T-helper 2 cell (primary cell): Measurements from ENCODE around the gene PHEX.
A peak's percentile ranks its signal among the peaks of the same experiment; 100 is the strongest.

Source experiments
- DNase-seq, 5 experiments: peaks; one replicate each; pipeline versions ENCODE4 v3.0.0 to v3.0.0-alpha.2; 2012 to 2022

Gene PHEX

DNA sequence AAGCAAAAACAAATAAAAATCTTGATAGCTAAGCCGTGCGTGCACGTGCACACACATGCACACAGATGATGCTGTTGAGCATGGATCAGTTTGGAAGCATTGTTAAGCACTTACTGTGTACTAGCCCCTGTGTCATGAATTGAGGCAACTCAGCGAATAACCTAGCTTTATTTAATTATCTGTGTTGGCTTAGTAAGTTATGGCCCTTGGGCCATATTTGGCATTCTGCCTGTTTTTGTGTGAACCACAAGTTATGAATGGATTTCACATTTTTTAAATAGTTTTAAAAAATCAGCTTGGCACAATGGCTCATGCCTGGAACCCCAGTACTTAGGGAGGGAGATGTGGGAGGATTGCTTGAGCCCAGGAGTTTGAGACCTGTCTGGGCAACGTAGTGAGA, 126.9 kb downstream of the PHEX start:
- no peak for DNase-seq

DNA sequence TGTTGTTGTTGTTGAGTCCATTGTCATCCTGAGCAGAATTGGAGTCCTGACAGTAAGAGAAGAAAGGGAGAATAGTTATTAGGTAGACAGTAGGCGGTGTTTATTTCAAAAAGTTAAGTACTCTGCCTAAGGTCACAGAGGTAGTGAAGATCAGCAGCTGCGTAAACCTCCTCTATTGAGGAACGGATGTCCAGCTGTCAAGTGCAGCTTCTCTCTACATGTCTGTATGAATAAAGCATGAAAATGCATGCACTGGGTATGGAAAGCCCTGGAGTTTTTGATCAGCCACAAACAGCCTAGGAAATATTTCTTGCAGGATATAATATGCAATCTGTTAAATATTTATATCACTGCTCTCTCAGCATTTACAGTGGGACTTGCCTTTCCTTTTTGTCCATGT, 131.2 kb downstream of the PHEX start:
- no peak for DNase-seq

DNA sequence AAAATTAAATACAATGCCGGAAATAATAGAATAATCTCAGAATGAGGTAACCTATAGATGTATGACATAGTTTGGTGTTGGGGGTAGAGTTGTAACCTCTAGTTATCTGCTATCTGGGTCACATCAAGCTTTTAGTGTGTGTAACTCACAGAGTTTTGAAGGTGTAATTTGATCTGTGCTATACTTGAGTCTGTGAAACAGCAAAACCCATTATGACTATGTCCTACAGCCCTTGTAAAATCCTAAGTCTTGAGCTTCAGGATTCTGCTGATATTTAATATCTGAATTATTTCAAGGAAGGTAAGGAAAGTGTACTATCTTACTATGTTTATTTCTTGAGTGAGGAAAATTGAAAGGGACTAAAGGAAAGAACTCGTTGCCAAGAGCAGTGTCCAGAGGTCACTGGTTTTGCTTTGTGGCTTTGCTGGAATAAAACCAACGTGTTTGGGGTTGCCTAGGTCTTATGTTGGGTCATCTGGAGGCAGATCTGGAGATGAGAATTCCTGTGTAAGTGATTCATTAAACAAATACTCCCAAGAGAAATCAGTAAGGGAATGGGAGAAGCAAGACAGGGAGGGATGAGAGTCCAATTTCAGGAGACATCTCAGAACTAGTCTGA, 132.8 kb downstream of the PHEX start:
- DNase-seq = no peak

DNA sequence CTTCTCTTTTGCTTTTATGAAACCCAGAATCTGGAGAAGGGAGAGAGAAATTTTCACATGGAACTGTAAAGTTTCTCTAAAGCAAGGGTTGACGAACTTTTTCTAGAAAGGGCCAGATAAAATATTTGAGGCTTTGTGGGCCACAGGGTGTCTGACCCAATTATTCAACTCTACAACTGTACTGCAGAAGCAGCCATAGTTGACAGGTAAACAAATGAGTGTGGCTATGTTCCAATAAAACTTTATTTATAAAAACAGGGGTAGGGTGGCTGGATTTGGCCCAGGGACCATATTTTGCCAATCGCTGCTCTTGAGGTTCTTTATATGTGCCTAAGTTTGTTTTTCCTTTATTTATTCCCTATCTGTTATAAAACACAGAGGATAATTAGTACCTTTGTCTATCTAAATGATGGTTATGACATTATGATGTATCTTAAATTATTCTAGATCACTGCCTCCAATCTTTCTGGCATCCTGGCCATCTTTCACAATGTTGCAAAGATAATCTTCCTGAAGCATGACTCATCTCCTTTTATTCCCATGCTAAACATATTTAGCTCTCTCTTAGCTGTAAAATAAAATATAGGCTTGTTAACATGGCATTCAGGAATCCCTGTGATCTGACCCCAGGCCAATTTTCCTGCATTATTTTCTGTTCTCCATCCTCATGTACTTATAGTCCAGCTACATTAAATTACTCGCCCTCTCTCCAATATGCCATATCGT, 133.8 kb downstream of the PHEX start:
- no peak for DNase-seq

DNA sequence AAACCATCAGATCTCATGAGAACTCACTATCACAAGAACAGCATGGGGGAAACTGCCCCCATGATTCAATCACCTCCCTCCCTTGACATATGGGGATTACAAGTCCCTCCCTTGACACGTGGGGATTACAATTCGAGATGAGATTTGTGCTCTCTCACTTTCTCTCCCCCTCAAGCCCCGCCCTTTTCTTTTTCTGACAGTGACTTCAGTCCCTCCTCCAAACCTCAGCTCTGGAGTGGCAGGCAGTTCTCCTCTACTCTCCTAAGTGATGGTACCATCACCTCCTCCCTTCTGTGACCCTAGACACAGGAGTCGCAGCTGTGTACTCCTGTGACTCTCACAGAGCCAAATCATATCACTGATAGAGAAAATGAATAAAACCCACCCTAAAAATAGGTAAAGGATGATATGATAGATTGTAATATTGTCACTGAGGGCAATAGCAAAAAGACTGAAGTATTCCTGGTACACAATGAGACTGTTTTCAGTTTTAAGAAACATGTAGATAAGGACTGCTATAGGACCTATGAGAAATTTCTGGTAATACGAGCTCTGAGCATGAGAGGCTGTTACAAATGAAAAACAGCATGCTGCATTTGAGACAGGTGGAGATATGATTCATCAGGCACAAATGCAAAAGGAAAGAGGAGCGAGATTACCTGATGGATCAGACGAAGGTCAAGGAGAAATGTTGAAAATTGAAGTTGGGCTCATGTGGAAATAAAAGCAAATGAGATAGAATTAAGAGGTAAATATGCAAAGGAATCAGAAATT, 139.3 kb downstream of the PHEX start:
- DNase-seq = peak in 1 of 5 experiments; percentile 13

DNA sequence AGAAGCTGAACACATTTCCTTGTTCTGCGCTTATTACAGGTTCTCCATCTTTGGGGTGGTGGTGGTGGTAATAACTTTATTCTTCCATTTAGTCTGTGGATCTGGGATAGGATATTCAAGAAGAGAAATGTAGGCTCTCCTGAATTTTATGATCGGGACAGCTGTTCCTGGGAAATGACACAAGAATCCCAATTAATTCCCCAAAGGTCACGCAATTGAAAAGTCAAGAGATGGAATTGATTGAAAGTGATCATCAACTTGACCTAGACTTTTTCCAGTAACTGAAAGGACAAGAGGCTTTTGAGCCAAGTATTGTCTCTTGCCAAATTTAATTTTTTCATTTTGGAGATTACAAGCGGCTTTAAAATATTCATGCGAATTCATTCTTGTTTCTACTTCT, 141.8 kb downstream of the PHEX start:
- no peak for DNase-seq

DNA sequence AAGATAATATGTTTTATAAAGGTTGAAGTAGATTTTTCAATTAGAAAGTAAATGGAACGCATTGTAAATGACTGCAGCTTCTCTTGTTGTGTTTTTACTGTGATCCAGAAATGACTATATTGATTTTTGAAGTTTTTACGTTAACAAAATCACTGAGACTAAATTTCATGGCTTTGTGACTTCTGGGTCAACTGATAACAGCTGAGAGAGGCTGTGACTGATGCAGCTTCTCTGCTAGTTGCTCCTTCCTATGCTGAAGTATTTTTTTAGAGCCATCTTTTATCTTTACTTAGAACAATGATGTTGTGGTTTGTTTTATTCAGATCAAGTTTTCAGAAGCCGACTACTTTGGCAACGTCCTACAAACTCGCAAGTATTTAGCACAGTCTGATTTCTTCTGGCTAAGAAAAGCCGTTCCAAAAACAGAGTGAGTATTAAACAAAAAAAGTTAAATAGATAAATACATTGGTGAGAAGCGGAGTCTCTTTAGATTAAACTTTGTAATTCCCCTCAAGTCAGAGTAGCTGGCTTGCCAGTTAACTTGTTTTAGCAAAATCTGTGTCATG, 145.9 kb downstream of the PHEX start:
- peak in 1 of 5 experiments; percentile 63 for DNase-seq

DNA sequence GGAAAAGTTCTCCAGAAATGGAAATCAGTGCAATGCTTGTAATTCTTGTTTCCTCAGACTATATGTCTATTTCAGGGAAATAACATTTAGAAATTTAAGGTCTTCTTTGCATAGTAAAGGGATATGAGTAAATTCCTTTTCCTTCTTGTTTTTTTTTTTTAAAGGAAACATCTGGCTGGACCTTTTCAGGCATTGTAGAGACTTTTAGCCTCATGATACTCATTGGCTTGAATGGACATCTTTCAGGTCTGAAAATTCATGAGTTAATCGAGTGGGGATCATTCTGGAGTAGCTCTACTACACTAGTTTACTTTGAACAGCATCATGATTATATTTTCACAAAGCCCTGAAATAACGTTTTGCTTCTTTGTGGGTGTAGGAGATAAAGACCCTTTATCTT, 152.0 kb downstream of the PHEX start:
- DNase-seq = no peak

DNA sequence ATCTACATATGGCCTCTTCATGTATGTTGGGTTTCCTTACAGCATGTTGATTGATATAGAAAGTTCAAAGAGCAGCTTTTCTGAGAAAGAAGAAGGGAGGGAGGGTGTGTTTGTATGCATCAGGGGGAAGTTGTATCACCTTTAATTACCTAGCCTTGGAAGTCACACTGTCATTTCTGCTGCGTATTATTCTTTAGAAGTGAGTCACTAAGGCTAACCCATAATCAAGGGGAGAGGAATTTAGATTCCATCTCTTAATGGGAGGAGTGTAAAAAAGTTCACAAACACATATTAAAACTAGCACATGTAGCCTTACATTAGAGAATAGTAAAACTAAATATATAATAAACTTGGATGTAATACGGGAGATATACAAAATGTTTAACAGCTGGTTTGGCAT, 154.0 kb downstream of the PHEX start:
- peak in 1 of 5 experiments; percentile 16 for DNase-seq

DNA sequence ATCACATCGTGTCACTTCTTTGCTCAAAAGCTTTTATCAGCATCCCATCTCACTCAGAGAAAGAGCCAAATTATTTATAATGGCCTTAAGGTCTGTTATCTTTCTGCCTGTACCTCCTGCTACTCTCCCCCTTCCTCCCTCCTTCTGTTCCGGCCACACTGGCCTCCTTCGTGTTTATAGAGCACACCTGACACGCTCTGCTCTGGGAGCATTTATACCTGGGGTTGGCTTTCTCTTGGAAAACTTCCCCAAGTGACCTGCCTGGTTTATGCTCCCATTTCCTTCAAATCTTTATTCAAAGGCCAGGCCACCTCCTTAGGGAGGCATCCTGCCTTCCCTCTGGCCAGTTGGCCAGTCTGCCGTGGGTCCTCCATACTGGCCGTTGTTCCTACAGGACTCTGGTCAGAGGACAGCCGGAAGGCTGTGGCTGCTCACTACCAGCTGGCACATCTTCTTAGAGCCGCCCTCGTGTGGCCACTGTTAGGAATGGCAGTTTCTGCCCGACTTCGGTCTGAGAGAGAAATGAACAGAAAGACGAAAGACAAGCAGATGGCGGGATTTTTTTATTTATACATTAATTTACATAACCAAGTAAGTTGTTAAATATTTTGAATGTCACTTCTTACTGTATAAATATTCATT, 160.4 kb downstream of the PHEX start:
- DNase-seq = peak in 4 of 5 experiments; percentile 5 to 56 (median 16)

DNA sequence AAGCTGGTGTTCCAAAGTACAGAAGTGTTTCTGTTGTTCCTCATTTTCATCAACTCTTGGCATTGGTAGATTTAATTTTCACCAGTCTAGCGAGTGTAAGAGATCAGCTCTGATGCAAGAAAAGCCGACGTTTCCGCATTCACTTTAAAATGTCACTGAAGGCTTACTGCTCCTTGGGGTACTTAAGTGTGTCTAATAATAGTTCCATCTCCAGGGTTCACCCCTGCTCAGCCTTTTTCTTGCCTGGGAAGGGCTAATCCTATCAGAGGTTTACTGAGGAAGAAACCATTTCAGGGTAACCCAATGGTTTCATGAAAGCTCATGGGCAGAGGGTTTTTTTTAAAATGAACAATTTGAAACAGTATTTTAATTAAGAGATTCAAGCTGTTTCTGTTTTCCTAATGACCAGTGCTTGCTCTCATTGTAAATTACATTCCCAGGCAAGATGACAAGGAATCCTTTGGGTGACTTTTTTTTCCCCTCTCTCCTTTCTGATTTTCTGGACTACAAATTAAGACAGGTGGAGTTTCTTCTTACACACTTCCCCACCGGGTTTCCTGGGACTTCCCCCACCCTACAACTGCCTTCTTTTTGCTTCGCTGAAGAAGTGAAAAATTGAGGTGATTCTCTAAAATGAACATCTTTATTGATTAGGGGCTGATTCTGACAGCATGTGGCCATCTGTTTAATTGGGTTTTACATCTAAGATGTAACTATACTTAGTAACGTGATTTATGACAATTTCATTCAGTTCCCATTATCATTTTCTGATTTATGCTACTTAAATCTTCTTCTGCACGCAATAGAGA, 161.9 kb downstream of the PHEX start:
- no peak for DNase-seq

DNA sequence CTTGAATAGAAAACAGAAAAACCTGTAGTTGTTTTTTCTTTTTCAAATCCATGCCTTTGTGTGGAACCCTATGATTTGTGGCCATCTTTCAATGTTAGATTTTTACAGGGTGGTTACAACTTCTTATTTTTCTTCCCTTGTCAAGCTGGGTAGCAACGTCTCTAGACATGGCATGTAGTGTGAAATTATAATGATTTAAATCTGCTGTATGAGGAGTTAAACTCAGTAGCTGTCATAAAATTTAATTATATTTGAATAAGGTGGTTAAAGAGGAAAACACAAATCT, 162.5 kb downstream of the PHEX start:
- no peak for DNase-seq

DNA sequence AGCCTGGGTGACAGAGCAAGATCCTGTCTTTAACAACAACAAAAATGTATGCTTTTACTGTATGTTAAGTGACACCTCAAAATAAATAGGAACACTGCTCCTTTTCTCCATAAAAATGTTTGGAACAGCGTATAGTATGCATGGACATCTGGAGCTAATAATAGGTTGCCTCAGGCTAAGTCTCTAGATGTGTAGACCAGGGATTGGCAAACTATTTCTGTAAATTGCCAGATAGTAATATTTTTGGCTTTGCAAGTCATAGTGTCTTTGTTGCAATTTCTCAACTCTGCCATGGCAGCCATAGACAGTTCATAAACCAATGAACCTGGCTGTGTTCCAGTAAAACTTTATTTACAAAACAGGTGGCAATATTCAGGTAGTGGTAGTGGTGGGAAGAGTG, 164.0 kb downstream of the PHEX start:
- DNase-seq = no peak

DNA sequence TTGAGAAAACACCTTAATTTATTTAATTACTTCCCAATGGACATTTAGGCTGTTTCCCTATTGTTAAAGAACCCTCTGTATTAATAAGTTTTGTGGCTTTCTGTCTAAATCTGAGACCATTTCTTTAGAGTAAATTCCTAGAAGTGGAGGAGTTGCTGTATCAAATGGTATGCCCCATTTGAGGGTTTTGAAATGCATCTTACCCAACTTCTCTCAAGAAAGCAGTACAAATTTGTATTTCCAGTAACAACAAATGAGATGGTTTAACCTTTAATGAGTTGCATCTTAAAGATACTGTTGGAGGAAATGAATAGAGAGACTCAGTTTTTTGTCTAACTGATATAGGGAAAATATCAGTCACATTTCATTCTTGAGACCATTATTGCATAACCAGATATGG, 170.1 kb downstream of the PHEX start:
- no peak for DNase-seq

DNA sequence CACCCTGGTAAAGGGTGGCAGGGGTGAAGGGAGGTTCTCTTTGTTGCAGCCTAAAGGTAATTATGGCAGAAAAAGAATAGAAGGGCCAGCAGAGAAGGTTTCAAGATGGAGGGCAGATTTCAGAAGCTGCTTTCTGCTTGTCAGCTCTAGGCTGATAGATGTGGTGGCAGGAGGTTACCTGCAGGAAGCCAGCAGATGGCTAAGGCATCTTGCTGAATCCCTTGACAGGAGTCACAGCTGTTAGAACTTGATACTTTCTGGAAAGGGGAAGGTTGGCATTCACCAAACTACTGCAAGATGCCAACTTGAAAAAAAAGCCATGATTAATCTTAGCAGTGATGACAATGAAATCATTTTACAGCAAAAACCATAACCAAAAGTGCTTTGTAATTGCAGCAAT, 171.1 kb downstream of the PHEX start:
- no peak for DNase-seq

DNA sequence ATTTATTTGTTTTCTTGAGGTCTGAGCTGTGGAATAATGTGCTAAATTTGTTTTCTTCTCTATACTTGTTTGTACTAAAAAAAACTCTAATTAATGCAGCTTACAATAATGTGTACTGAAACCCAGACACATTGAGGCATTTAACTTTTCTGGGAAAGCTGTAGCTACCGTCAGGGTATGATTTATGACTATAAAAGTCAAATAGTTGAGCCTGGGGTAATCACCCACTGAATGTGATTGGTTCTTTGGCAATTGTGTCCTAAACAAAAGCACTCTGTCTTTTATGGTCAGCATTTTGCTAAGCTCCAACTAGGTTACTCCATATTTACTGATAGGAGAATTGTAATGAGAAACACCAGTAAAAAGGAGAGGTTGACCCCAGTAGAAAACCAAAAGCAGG, 174.7 kb downstream of the PHEX start:
- DNase-seq = no peak

DNA sequence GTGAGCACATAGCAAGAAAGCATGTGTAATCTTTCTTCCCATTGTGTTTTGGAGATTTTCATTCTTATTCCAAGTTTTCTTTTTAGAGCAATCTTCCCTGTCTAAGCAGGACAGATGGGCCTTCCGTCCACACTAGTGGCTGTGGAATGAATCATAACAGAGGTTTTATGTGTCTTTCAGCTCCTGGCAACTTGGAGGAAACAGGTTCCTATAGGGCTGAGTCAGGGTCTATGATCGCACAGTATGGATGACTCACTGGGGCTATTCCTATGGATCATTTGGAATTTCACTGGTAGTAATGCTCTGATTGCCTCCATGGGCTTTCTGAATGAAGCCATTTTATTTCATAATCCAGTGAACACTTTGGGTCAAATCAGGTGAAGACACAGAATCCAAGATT, 188.8 kb downstream of the PHEX start:
- DNase-seq = no peak

DNA sequence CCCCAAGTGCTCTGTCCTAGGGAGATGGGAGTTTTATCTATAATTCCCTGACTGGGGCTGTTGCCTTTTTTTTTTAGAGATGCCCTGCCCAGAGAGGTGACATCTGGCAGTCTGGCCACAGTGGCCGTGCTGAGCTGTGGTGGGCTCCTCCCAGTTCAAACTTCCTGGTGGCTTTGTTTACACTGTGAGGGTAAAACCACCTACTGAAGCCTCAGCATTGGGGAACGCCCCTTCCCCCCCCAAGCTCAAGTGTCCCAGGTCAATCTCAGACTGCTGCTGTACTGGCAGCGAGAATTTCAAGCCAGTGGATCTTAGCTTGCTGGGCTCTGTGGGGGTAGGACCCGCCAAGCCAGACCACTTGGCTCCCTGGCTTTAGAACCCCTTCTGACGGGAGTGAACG, 202.3 kb downstream of the PHEX start:
- DNase-seq = no peak

DNA sequence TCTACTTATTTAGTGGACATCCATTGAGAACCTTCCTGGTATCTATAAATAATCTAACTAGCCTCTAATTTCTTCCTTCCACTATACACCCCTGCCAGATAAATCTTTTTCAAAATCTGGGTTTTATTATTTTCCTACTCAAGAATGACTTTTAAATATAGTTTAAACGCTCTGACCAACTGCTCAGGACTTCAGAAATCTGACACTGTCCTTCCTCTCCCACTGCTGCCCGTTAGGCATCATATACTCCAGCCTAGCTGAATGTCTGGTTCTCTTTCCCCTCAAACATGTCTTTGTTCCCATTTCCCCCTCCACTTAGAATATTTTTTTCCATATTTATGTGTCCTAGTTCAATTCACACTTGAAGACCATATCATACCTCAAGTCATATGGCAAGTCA, 205.4 kb downstream of the PHEX start:
- DNase-seq = no peak

DNA sequence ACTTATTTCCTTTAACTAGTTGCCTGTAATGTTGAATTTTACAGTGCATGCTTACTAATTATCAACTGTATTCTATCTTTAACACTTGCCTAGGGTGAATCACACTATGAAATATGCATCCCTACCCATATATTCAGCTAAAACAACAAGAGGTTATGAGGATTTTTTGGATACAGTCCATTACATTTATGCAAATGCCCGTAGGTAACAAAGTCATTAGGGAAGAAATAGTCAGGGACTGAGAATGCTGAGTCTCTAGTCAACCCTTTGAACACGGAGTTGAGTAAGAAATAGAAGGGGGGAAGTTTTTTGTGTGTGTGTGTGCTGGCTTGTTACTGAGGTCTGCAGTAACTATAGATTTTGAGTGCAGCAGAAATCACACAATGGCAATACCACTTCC, 214.5 kb downstream of the PHEX start:
- DNase-seq = no peak

DNA sequence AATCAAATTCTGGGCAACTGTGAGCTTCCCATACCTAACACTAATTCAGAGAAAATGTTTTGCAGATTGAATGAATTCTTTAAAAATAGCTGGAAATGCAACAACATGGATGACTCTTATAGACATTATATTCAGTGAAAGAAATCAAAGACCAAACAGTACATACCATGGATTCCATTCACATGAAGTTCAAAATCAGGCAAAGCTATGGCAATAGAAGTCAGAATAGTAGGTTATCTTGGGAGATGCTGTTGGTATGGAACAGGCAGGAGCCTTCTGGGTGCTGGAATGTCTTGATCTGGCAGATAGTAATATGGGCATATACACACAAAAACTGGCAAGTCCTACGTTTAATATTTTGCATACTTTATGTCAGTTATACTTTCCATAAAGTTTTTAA, 215.0 kb downstream of the PHEX start:
- no peak for DNase-seq

DNA sequence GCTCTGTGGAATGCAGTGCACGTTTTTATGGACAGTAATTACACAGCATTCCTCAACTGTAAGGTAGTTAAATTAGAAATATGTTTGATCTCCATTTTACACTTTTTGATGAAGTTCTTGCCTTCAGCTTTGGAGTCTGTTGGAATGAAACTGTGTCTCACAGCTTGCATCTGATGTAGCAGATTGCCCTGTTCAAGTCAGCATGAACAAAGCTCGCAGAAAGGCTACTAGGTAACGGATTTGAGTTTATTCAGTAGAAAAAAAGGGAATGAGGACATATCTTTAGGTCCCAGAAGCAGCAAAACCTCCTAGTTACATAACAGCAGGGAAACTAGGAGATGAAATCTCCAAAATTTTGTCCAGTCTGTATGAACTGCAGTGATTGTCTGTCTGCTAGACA, 216.3 kb downstream of the PHEX start:
- DNase-seq = no peak

DNA sequence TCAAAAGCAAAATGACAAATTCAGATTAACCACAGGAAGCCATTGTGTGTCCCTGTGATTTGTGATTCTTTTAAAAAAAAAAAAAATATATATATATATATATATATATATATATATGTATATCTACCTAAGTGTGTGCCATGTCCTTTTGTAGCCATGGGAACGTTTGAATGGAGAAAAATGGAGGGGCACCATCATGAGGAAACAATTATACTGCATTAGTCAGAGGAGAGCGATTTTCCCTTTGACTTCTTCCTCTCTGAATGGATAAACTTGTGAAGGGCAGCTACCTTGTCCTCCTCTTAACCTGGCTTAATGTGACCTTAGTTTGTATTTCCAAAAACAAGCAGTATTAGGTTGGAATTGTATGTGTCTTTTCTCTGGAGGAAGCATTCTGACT, 217.2 kb downstream of the PHEX start:
- no peak for DNase-seq
